TTC549 (cell line): ENCODE data around the gene GRIN2C.

ENCODE experiments used
- FAIRE-seq: peaks from 2 replicates; lab custom pipeline; 2012; peaks lifted over from hg19 to GRCh38; lab: Jason Lieb, UNC

GRIN2C gene

DNA sequence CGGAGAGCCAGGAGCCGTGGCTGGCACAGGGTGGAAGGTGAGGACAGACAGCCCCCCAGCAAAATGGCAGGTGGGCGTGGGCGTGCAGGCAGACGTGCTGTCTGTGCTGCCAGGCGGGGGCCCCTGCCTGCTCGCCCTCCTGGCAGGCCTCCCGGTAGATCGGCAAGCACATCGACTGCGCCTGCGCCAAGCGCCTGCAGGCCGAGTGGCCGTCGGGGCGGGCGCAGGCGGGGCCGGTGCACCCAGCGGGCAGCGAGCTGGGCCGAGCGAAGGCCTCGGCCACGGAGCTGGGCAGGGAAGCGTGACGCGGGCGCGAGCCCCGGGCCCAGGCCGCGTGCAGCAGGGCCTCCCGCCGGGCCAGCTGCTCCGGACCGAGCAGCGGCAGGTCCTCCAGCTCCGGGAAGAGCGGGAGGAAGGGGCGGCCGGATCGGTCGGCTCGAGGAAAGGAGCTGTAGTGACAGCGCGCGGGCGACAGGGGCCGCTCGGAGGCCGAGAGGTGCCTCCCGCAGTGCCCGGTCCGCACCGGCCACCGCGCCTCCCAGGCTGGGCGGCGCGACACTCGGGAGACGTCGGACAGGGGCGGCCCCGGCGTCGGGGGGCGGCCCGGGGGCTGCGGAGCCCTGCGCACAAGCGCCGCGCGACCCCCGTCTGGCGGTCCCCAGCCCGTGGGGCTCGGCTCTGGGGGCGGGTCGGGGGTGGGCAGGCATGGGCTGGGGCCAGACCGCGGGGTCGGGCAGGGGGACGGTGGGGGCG, 16.9 kb downstream of the GRIN2C start:
- no peak for FAIRE-seq

DNA sequence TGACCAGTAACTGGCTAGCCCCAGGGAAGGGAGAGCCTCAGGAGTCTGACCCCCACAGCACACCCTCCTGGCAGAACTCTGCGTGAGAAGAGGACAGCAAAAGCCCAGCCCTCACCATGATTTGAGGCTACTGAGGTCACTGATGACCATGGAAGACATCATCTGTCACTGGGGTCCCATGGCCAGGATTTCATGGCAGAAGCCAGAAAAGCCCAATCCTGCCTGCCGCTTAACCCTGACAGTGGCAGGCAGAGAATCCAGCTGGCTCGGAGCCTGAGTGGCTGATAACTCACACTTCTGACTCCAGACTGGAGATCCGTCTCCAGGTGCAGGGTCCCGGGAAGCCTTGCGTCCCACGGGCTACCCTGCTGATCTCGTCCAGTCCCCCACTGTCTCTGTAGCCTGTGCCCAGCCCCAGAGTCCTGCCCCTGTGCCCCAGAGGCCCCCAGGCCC, 17.5 kb downstream of the GRIN2C start:
- FAIRE-seq, result no peak

DNA sequence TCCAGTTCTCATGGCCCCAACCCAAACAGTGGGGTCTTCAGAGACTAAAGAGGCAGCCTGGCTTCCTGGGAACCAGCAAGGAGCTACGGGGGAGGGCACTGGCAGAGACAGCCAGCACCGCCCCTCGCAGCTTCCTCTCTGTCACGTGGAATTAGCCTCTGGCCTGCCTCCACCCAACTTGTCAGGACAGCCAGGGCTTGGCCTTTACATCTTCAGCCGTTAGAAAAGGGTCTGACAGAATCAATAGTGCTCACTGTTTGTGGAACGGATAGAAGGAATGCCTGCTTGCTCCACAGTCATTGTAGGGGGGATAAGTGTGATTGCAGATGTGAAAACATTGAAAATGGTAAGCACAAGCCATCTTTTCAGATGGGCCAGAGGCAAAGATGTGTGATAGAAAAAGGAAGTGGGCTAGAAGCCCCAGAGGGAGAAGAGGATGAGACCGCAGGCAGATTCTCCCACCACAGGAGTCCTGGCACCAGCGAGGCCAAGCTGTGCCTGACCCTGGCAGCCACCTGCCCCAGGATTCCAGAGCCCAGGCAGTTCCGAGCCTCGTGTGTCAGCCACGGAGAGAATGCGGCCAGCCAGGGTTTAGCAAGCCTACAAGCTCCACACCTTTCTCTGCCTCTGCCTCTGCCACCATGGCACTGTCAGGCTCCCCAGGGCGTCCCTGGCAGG, 18.6 kb downstream of the GRIN2C start:
- no peak for FAIRE-seq

DNA sequence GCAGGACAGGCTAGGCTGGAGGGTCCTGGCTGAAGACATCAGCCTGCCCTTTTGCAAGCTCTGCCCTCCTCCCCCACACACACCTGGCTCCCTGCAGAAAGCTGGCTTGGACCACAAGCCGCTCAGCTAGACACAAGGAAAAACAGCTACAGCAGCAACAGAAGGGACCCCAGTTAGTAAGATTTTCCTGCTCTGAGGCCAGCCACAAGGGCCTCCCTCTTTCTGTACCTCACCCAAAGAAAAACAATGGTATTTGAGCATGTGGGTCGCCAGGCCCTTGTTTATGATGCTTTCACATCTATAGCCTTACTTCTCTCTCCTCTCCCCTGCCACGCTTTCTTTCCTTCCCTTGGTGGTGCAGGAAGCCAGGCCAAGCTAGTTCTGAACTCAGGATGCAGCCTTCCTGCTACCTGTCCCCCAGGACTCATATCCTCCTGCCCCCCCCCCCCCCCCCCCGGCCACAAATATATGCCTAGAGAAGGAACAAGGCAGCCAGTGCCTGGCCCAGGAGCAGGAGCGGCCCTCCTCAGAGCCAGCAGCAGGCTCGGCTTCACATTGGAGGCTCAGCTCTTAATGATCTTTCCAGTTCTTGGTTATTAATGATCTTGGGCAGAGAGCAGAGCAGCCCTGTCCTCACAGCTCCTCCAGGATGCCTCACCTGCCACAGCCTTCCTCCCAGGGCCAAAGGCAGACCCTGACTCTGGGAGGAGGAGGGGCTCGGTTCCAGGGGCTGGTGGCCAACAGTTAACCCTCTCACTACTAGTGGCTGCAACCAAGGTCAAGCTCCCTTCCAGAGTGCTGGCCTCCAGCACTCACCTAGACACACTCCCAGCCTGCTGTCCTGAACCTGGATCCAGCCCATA, 19.5 kb downstream of the GRIN2C start:
- no peak for FAIRE-seq

DNA sequence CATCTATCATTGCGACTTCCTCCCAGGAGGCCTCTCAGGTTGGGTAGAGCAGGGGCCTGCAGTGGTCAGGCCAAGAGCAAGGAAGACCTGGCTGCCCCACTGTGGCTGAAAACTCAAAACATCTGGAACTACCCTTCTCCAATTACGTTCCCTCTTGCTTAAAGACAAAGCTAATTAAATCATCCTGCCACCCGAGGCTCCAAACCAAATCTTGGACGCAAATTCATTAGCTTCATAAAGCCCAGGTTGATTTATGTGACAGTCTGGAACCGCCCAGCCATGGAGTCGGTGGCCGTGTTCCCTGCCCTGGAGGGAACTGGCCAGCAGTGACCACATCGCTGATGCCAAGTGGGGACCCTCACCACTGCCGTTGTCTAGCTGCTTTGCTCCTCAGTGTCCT, 21.4 kb downstream of the GRIN2C start:
- FAIRE-seq, result no peak

DNA sequence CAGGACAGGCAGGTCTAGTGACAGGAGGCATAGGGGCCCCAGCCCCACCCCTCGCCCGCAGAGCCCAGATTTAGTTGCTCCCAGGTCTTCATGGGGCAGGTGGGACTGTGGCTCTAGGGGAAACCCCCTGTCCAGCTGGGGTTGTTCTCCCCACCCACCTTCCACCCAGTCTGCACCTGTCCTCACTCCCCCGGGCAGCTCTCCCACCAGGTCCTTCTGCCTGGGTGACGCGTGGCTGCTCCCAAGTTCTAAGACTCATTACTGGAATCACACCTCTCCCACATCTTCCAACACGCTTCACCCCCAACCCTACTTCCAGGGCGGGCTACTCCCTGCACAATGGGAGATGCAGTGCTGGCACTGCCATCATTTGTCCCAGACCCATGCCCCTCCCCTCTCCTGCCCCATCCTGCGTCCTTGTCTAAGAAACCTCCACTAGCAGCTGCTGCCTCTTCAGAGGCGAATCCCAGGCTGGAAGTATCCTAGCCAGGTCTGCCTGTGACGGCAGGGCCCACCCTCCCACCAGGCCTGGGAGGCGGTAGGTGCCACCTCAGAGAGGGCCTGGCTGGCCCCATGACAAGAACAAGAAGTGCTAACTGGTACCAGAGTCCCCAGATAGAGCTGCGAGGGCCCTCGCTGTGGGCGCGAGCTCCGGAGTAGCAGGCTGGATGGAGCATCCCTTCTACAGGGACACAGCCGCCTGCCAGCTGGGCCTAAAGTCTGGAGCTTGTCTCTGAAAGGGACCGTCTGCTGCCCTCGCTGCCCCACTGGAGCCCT, 22.8 kb downstream of the GRIN2C start:
- FAIRE-seq, result no peak

DNA sequence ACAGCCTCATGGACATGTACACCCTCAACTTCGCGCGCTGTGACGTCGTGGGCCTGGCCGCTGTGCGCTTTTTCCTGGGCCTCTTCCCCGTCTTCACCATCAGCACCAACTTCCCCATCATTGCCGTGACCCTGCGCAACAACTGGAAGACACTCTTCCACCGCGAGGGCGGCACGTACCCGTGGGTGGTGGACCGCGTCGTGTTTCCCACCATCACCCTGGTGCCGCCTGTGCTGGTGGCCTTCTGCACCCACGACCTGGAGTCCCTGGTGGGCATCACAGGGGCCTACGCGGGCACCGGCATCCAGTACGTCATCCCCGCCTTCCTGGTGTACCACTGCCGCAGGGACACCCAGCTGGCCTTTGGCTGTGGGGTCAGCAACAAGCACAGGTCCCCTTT, 23.5 kb downstream of the GRIN2C start:
- no peak for FAIRE-seq

DNA sequence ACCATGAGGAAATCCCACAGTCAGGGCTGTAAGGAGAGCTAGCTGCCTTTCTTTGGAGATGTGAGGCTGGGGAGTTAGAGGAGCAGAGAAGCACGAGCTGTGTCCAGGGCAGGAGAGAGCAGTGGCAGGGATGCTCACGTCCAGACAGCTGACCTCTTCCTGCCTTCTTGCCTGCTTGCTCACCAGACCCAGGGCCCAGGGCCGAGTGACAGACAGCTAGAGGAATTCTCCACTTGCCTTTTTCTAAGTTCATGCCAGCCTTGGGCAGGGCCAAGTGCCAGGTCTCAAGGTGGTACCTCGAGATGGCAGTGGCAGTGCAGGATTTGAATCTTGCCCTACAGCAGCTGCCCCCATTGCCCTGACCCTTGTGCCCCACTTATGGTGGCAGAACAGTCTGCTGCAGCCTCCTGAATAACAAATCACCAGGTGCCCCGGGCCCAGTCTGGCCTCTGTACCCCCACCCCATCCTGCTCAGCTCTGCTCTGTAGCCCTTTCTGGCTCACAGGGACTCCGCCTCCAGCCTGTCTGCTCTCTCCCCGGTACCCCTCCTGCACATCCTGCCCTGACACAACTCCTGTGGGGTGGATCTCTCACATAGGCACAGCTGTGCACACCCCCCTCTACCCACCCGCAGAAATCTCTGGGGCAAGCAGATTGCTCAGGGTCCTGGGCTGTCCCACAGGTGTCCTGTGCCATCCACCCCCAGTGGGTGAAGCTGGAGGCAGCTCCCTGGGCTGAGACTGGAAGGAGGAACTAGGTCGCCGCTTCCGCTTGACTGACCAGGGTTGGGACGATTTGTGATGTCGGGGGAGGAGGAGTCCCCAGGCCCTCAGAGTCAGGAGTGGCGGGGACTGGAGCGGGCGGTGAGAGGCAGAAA, 25.9 kb downstream of the GRIN2C start:
- FAIRE-seq, result no peak

DNA sequence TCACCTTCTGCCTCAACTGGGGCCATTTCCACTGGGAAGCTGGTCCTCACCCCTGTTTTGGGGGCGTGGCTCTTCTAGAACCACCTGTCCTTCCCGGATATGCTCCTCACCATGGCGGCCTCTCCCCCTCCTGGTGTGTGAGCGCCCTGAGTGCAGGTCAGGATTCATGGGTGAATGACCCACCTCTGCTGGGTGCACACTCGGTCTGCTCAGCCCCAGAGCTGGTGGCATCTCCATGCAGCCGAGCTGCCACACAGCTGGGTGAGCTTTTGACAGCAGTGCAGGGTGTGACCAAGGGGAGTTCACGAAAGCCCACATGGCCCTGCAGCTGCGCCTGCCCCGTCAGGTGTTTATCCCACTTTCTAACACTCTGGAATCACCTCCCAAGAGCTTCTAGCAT, 27.3 kb downstream of the GRIN2C start:
- FAIRE-seq, result no peak

DNA sequence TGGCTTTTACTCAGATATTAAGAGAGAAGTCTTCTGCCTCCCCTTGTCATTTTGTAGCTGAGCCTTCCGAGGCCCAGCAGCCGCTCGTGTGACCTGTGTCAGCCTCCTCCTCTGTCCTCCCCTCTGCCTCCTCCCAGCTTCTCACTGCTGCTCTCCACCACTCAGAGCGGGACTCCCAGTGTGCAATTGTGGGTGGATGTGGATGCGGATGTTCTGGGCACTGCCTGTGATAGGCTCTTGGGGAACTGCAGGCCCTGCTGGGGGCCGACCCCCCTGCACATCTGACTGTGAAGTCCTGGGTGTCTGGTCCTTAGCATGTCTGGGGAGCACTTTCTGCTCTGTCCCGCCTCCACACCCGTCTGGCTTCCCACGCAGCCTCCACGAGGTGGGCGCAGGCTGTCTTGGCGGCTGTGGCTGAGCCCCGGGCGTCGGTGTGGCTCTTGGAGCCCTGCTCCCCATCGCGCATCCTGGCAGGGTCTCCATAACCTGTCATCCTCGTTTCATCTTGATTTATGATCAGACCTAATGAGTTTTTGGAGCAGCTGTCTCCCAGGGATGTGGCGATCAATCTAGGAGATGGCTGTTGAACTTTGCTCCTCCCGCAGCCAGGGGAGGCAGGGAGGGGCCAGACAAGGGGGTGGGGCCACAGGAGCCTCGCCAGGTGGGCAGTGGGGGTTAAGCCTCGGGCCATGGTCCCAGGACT, 28.1 kb downstream of the GRIN2C start:
- no peak for FAIRE-seq

DNA sequence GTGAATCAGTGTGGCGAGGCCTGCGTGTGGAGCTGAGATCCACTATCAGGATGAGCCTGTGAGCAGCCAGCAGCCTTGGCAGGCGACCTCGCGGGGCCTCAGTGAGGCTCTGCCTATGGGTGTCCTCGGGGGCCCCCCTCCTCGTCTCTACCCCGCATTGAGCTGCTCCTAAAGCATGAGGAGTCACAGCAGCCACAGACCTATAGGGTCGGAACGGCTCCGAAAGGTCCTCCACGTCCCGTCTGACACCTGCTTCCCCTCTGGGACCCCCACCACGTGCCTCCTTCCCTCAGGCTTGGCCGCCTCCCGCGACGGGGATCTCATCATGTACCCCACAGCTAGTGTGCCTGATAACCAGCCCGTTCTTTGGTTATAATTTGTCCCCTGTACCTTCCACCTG, 28.8 kb downstream of the GRIN2C start:
- no peak for FAIRE-seq

DNA sequence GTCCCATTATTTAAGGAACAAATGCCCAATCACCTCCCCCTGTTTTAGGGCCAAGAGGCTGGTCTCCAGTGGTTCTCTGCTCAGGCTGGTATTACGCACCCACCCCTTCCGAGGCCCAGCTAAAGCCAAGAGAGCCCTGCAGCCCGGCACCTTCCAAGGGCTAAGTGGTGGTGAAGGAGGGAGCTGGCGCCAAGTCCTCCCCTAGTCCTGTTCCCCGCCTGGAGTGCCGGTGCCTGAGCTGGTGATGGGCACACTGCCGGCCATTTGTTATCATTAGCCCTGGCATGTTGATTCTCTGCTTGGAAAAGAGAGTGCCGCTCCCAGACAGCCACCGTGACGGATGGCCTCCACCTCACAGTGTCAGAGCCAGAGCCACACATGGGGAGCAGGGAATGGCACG, 31.9 kb downstream of the GRIN2C start:
- FAIRE-seq, result no peak

DNA sequence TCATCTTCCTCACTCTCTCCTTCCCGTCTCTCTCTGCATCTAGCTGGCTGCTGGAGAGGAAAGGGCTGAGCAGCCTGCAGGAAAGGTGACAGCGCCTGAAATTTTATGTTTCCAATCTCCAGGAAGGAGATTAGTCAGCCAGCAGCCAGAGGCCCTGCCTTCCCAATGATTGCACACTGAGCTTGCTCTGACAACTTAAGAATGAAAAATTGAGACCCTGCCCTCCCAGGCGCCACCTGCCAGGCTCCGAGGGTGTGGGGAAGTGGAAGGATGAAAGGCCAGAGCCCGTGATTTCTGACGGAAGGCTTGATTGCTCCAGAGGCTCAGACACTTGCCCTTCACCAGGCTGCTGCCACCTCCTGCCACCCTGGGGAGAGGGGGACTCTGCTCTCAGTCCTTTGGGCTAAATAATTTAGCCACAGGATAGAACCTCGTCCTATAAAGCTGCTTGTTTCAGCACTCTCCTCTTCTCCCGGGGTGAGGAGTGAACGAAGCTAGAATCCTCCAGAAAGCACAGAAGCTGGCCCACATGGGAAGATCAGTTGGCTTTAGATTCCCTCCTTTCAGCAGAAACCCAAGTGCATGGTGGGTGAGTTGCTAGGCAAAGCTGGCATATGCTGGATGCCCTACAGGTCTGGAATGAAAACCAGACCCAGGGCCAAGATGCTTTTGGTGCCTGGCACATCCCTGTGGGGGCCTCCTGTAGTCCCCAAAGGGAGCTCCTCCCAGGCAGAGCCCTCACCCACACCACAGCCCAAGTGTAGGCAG, 33.5 kb downstream of the GRIN2C start:
- no peak for FAIRE-seq

DNA sequence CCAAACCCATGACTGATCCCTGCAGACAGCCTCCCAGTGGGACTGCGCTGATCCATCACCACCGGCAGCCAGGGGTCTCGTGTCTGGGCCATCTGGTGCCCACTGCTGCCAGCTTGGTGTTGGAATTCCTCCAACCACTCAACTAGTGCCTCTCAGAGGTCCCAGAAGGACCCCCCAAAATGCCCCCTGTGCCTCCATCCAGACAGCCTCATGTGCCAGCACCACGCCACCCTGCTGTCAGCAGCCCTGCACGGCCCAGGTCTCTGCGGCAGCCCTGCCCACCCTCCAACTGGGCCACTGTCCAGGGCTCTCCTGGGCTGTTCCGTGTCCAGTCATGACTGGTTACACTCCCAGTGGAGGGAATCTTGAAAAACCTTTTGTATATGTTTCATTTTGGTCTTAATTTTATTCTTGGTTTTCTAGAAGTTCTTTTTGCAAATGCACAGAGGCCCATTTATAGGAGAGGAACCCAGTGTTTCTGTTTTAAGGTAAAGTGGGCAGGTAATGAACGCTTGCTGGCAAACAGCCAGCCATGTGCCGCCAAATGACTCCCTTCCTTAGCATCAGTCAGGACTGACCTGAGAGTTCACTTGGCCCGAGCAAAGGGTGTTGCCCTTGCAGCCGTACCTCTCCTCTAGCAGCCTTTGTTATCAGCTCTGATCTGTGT, 34.6 kb downstream of the GRIN2C start:
- no peak for FAIRE-seq

DNA sequence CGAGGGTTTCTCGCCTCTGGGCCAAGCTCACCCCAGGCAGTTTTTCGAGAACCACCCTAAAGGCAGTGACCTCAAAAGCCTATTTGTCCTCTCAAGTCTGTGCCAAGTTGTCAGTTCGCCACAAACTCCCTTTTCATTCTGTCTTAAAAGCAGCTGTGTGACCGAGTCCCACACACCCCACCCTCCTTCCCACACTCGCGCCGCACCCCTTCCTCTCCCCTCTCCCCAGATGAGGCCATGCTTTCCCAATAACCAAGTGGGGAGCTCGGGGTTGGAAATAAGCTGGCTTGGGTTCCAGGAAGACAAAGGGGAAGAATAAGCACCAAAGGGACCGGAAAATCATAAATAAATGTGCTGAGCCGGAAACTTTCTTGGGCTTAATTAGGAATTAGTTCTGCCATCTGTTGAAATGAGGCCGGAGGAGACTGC, 36.7 kb downstream of the GRIN2C start:
- FAIRE-seq, result no peak

DNA sequence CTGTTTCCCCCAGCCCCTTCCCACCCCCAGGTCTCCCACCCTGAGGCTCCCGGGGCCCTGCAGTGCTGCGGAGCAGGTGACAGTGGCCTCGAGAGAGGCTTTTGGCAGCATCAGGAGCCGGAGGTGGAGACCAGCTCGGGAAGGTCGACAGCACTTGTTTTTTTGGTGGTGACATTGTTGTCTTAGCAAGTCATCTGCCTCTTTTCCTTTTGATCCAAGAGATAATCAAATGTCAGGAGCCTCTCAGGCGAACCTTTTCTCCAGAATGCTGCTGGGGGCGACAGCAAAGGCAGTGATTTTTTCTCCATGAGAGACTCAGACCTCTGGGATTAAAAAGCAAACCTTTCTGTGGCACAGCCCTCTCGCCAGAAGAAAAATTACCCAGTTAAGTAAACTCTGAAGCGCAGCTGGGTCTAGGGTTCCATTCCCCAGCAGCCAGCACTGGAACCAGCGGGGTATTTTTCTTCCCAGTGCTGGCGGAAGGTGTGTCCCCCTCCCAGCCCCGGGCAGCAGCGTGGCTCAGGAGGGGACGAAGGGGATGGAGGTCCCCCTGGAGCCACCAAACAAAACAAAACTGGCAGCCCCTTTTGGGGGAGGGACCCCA, 37.2 kb downstream of the GRIN2C start:
- no peak for FAIRE-seq

DNA sequence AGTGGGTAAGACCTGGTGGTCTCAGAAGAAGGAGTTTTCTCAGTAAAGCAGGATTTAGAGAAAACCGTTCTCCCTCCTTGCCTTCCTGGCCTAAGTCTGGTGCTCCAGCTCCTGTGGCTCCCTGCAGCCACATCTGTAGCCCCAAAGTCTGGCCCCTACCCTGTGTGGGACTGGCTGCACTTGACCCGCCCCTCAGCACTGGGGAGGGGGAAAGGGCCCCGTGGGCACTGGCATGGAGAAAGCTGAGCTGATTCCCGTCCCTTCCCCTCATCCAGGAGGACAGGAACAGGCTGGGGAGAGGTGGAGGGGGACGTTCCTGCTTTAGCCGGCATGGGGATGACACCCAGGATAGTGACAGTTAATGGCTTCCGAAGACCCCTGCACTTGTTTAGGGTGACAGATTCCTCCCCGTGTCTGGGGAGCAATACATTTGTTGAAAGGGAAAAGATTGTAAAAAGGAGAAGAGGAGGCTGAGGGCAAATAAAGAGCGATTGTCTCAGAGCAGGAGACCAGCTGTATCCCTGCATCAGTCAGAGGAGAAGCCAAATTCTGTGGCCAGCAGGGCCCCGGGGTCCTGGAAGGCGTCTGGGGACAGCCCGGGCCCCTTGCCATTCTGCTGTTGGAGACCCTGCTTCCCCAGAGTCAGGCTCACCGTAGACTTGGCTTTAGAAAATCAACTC, 37.9 kb downstream of the GRIN2C start:
- FAIRE-seq, result no peak

DNA sequence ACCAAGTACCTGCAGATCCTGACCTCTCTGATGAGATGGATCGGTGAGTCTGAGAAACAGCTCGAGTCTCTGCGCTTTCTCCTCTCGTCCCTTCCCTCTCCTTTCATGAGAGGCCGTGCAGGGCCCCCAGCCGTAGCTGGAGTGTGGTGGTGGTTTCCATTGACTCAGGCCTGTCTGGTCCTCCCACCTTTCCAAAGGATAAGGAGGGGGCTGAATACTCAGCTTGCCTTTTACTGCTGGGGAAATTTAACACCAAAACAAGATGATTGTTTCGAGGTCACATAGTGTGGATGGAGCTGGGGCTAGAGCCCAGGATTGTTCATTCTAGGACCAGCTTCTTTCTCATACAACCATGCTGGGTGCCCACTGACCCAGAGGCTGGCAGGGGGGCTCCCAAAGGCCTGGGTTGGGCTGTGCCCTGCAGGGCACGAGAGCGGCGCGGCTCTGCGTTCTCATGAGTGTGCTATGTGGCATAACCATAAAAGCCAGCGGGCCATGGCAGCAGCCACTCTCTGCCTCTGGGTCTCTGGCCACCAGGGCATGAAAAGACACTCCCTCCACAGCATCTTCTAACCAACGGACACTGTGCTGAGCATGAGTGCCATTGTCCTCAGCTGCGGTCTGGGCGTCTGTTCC, 39.8 kb downstream of the GRIN2C start:
- FAIRE-seq, result no peak
